GM12878 (cell line): ENCODE results near the gene TMEM161A. TPM values are rescaled to one million over a fixed set of nuclear protein-coding genes. Genes with fewer than 3 reads are reported as not detected.

Experiments
- BCL3 ChIP-seq: IDR thresholded peaks from 2 replicates; pipeline ENCODE4 v1.6.1; 2011; ENCODE audit warnings: borderline replicate concordance, low read depth, mild to moderate bottlenecking, moderate library complexity, low read length; ENCODE audit not compliant: insufficient read depth, poor library complexity, severe bottlenecking
- CEBPB ChIP-seq, 2 experiments: fragments of 150-350 bp in 1 of 2; IDR thresholded peaks; 2 replicates each; pipeline ENCODE4 v1.6.1; 2012 to 2014; ENCODE audit warnings: low read depth in 2 of 2, low read length in 2 of 2, borderline replicate concordance in 1 of 2, inconsistent platforms in 1 of 2
- CREB1 ChIP-seq: IDR thresholded peaks from 2 replicates; pipeline ENCODE4 v1.6.1; 2012; ENCODE audit warnings: low read depth, mild to moderate bottlenecking, inconsistent platforms
- EGR1 ChIP-seq, 2 experiments: IDR thresholded peaks; 1 replicate in 1 of 2; 2 replicates in 1 of 2; pipeline ENCODE4 v1.6.1; 2011 to 2012; ENCODE audit warnings: low read depth in 2 of 2, low read length in 2 of 2, borderline replicate concordance in 1 of 2, mild to moderate bottlenecking in 1 of 2, moderate library complexity in 1 of 2
- EP300 ChIP-seq, 2 experiments: fragments of 150-350 bp in 1 of 2; IDR thresholded peaks; 2 replicates each; pipeline ENCODE4 v1.6.1; 2011 to 2012; ENCODE audit warnings: low read depth in 2 of 2, low read length in 2 of 2, borderline replicate concordance in 1 of 2, improper control_type of control experiment in 1 of 2, inconsistent platforms in 1 of 2; ENCODE audit not compliant: control insufficient read depth in 1 of 2
- FOXM1 ChIP-seq: IDR thresholded peaks from 2 replicates; pipeline ENCODE4 v1.6.1; 2012; ENCODE audit warnings: low read depth, mild to moderate bottlenecking, inconsistent platforms, low read length, moderate library complexity
- HDGF ChIP-seq: fragments of 450-650 bp; IDR thresholded peaks from 2 replicates; pipeline ENCODE4 v1.6.1; 2016; ENCODE audit warnings: antibody characterized with exemption
- HSF1 ChIP-seq: fragments of 150-350 bp; IDR thresholded peaks from 2 replicates; pipeline ENCODE4 v1.6.1; 2014; ENCODE audit warnings: mild to moderate bottlenecking, low read depth, low read length
- MEF2A ChIP-seq: IDR thresholded peaks from 2 replicates; pipeline ENCODE4 v1.6.1; 2011; ENCODE audit warnings: low read depth, mild to moderate bottlenecking, low read length, moderate library complexity; ENCODE audit not compliant: insufficient read depth
- MEF2B ChIP-seq: fragments of 450-650 bp; IDR thresholded peaks from 2 replicates; pipeline ENCODE4 v1.6.1; 2018; ENCODE audit warnings: mild to moderate bottlenecking, moderate library complexity; ENCODE audit not compliant: partially characterized antibody, poor library complexity, severe bottlenecking
- MTA2 ChIP-seq: fragments of 450-650 bp; IDR thresholded peaks from 2 replicates; pipeline ENCODE4 v1.6.1; 2016; ENCODE audit warnings: low read depth, mild to moderate bottlenecking, moderate library complexity
- MYB ChIP-seq: fragments of 150-350 bp; IDR thresholded peaks from 2 replicates; pipeline ENCODE4 v1.6.1; 2014; ENCODE audit warnings: mild to moderate bottlenecking, low read depth, low read length, borderline replicate concordance
- MYC ChIP-seq: IDR thresholded peaks from 2 replicates; pipeline ENCODE4 v1.6.1; 2011; ENCODE audit warnings: mild to moderate bottlenecking, low read length, moderate library complexity, inconsistent platforms; ENCODE audit not compliant: insufficient read depth, insufficient replicate concordance, insufficient read length, severe bottlenecking
- NFXL1 ChIP-seq: fragments of 450-650 bp; IDR thresholded peaks from 2 replicates; pipeline ENCODE4 v1.6.1; 2017; ENCODE audit warnings: antibody characterized with exemption, mild to moderate bottlenecking, borderline replicate concordance
- NR2F1 ChIP-seq: fragments of 450-650 bp; conservative IDR thresholded peaks from 2 replicates; pipeline ENCODE4 v1.6.1; 2017; ENCODE audit warnings: mild to moderate bottlenecking
- POLR2A ChIP-seq: IDR thresholded peaks from 2 replicates; pipeline ENCODE4 v1.6.1; 2011; ENCODE audit warnings: low read depth, mild to moderate bottlenecking, low read length
- RELB ChIP-seq: fragments of 450-650 bp; IDR thresholded peaks from 2 replicates; pipeline ENCODE4 v1.6.1; 2017; ENCODE audit warnings: low read depth, mild to moderate bottlenecking, moderate library complexity
- SKIL ChIP-seq: fragments of 450-650 bp; IDR thresholded peaks from 2 replicates; pipeline ENCODE4 v1.6.1; 2017; ENCODE audit warnings: mild to moderate bottlenecking, low read depth, inconsistent platforms; ENCODE audit not compliant: poor library complexity, severe bottlenecking
- TBL1XR1 ChIP-seq: IDR thresholded peaks from 2 replicates; pipeline ENCODE4 v1.6.1; 2012; ENCODE audit warnings: low read depth, low read length, improper control_type of control experiment
- TCF12 ChIP-seq: IDR thresholded peaks from 2 replicates; pipeline ENCODE4 v1.6.1; 2011; ENCODE audit warnings: low read depth, mild to moderate bottlenecking, low read length
- ZBED1 ChIP-seq: IDR thresholded peaks from 2 replicates; pipeline ENCODE4 v1.6.1; 2016; ENCODE audit warnings: borderline replicate concordance
- ZNF217 ChIP-seq: fragments of 450-650 bp; IDR thresholded peaks from 2 replicates; pipeline ENCODE4 v1.6.1; 2017; ENCODE audit warnings: antibody characterized with exemption, mild to moderate bottlenecking
- polyA plus RNA-seq, 11 experiments: library from polyadenylated mRNA; depleted of rRNA in 4 of 11; unstranded in 6 of 11; stranded (reverse) in 5 of 11; fragments of >200 nt; fragmentation: Nextera tagmentation in 4 of 11; fragmentation: Illumina TruSeq in 1 of 11; extraction: Ambion mirVana in 4 of 11; extraction: Trizol in 1 of 11; gene quantifications; 1 replicate in 1 of 11; 2 replicates in 10 of 11; pipeline versions ENCODE4 v1.2.1 to v1.2.3, GENCODE V29; 2011 to 2016; ENCODE audit warnings: inconsistent platforms in 2 of 11, missing spikeins in 2 of 11, low read depth in 1 of 11
- total RNA-seq, 4 experiments: library from RNA; depleted of rRNA in 3 of 4; stranded (reverse); fragments of >200 nt in 3 of 4; fragmentation: Illumina TruSeq in 1 of 4; extraction: Trizol in 1 of 4; gene quantifications; 2 replicates each; pipeline versions ENCODE4 v1.2.1 to v1.2.3, GENCODE V29; 2013 to 2021

TMEM161A gene
- total and polyA plus RNA-seq, 10 of the 15 experiments (the other 5 are each of a cell fraction or from before 2014, with no cell fraction given): 1.1 to 37.1 (median 19.0) TPM

- TF ChIP-seq HSF1 (no peak), HDGF (peak; percentile 58; the same call in 1 of the 2 replicates), NR2F1 (peak; percentile 43), ZBED1 (peak; percentile 50; the same call in 1 of the 2 replicates), MYB (no peak), TCF12 (peak; percentile 87), TBL1XR1 (peak; percentile 88; the same call in 1 of the 2 replicates), BCL3 (no peak), EP300 (IDR thresholded peaks at IDR 0.05; ENCODE audit: borderline replicate concordance in 1 of 2, control insufficient read depth in 1 of 2, low read depth in 2 of 2, low read length in 2 of 2) (0 out of 4 replicates have a peak, but pooled peaks of 1 of the 2 experiments have one; percentile 16), NFXL1 (no peak), MEF2A (peak; percentile 75), POLR2A (peak; percentile 62), MTA2 (peak; percentile 35; the same call in 1 of the 2 replicates), SKIL (peak; percentile 76), CREB1 (peak; percentile 63; the same call in 1 of the 2 replicates), RELB (0 out of 2 replicates have a peak, but pooled peaks have one; percentile 38), MEF2B (peak; percentile 71), MYC (peak; percentile 38), EGR1 (IDR thresholded peaks at IDR 0.05; ENCODE audit: borderline replicate concordance in 1 of 2, low read depth in 2 of 2, low read length in 2 of 2) (peak; percentile 34 to 89), ZNF217 (no peak), CEBPB (IDR thresholded peaks at IDR 0.05; ENCODE audit: borderline replicate concordance in 1 of 2, low read depth in 2 of 2, low read length in 2 of 2) (no peak), FOXM1 (0 out of 2 replicates have a peak, but pooled peaks have one; percentile 40)
Observed at GRCh38 chr19:19155495-19156219, 17.4 kb upstream of the TMEM161A start (continued).
